HepG2 (cell line): ENCODE data around the gene TECPR1. TPM values are rescaled to one million over a fixed set of nuclear protein-coding genes. Genes with fewer than 3 reads are reported as not detected.

Experiments
- BHLHE40 ChIP-seq: IDR thresholded peaks from 2 replicates; pipeline ENCODE4 v1.6.1; 2011; ENCODE audit warnings: low read length, improper control_type of control experiment
- JARID2 ChIP-seq: sonication (generic); formaldehyde crosslinking; IDR thresholded peaks from 2 replicates; pipeline ENCODE4 v1.8.1; 2023; ENCODE audit warnings: missing genetic modification reagents, inconsistent platforms; ENCODE audit not compliant: insufficient replicate concordance
- KDM5B ChIP-seq: sonication (generic); formaldehyde crosslinking; IDR thresholded peaks from 2 replicates; pipeline ENCODE4 v1.4.0; 2020; ENCODE audit warnings: missing genetic modification reagents, mild to moderate bottlenecking, borderline replicate concordance
- MAF1 ChIP-seq: sonication (generic); formaldehyde crosslinking; IDR thresholded peaks from 2 replicates; pipeline ENCODE4 v1.5.0; 2020; ENCODE audit warnings: missing genetic modification reagents, borderline replicate concordance
- MTA3 ChIP-seq: sonication (generic); formaldehyde crosslinking; IDR thresholded peaks from 2 replicates; pipeline ENCODE4 v1.4.0; 2020; ENCODE audit warnings: missing genetic modification reagents
- SNAI1 ChIP-seq: sonication (generic); formaldehyde crosslinking; IDR thresholded peaks from 2 replicates; pipeline ENCODE4 v1.5.0; 2020; ENCODE audit warnings: mild to moderate bottlenecking, missing genetic modification reagents, borderline replicate concordance
- TBX3 ChIP-seq: fragments of 450-650 bp; IDR thresholded peaks from 2 replicates; pipeline ENCODE4 v1.6.1; 2017; ENCODE audit warnings: antibody characterized with exemption, mild to moderate bottlenecking, inconsistent platforms, borderline replicate concordance
- ZBTB3 ChIP-seq: sonication (generic); formaldehyde crosslinking; IDR thresholded peaks from 2 replicates; pipeline ENCODE4 v1.4.0; 2020; ENCODE audit warnings: low read depth, mild to moderate bottlenecking, moderate library complexity, missing genetic modification reagents, borderline replicate concordance
- ZNF264 ChIP-seq: sonication (generic); formaldehyde crosslinking; IDR thresholded peaks from 2 replicates; pipeline ENCODE4 v1.4.0; 2020; ENCODE audit warnings: missing genetic modification reagents
- ZNF350 ChIP-seq: sonication (generic); formaldehyde crosslinking; IDR thresholded peaks from 2 replicates; pipeline ENCODE4 v1.4.0; 2020; ENCODE audit warnings: mild to moderate bottlenecking, low read depth, missing genetic modification reagents, borderline replicate concordance
- ZNF460 ChIP-seq: sonication (generic); formaldehyde crosslinking; IDR thresholded peaks from 2 replicates; pipeline ENCODE4 v1.5.1; 2020; ENCODE audit warnings: missing genetic modification reagents, mild to moderate bottlenecking, borderline replicate concordance
- ZNF605 ChIP-seq: sonication (generic); formaldehyde crosslinking; IDR thresholded peaks from 2 replicates; pipeline ENCODE4 v1.8.0; 2022; ENCODE audit warnings: mild to moderate bottlenecking, missing genetic modification reagents
- ZNF615 ChIP-seq: sonication (generic); formaldehyde crosslinking; IDR thresholded peaks from 2 replicates; pipeline ENCODE4 v1.5.0; 2020; ENCODE audit warnings: mild to moderate bottlenecking, missing genetic modification reagents, borderline replicate concordance
- ZNF737 ChIP-seq: sonication (generic); formaldehyde crosslinking; IDR thresholded peaks from 2 replicates; pipeline ENCODE4 v1.5.0; 2020; ENCODE audit warnings: missing genetic modification reagents, mild to moderate bottlenecking, borderline replicate concordance
- polyA plus RNA-seq, 8 experiments: library from polyadenylated mRNA; depleted of rRNA in 3 of 8; stranded (reverse) in 7 of 8; unstranded in 1 of 8; fragments of >200 nt; fragmentation: Illumina TruSeq in 4 of 8; extraction: Trizol in 4 of 8; gene quantifications; 2 replicates each; pipeline versions ENCODE4 v1.2.1 to v1.2.3, GENCODE V29; 2011 to 2016; ENCODE audit warnings: low read depth in 4 of 8, missing spikeins in 1 of 8, mixed read lengths in 1 of 8; ENCODE audit not compliant: insufficient read depth in 1 of 8
- total RNA-seq, 5 experiments: library from RNA; depleted of rRNA; stranded (reverse); fragments of >200 nt; fragmentation: Illumina TruSeq; extraction: Trizol; gene quantifications; 2 replicates each; pipeline ENCODE4 v1.2.3, GENCODE V29; 2016; ENCODE audit warnings: low read depth in 1 of 5
- TF ChIP-seq, protein P1 (sequence below): sonication (generic); formaldehyde crosslinking; IDR thresholded peaks from 2 replicates; pipeline ENCODE4 v1.8.0; 2023; ENCODE audit warnings: mild to moderate bottlenecking, missing genetic modification reagents
- TF ChIP-seq, protein P2 (sequence below): sonication (generic); formaldehyde crosslinking; IDR thresholded peaks from 2 replicates; pipeline ENCODE4 v1.4.0; 2020; ENCODE audit warnings: mild to moderate bottlenecking, missing genetic modification reagents
- TF ChIP-seq, protein P3 (sequence below), 2 experiments: fragments of 450-650 bp in 1 of 2; sonication (generic) in 1 of 2; formaldehyde crosslinking in 1 of 2; IDR thresholded peaks; 2 replicates each; pipeline versions ENCODE4 v1.6.1 to v1.8.0; 2016 to 2022; ENCODE audit warnings: antibody characterized with exemption in 1 of 2, mild to moderate bottlenecking in 1 of 2, missing genetic modification reagents in 1 of 2

The TECPR1 gene
- total and polyA plus RNA-seq, 2 of the 13 experiments (the other 11 are each of a cell fraction or from before 2014, with no cell fraction given), result 2.3 to 6.3 TPM

DNA sequence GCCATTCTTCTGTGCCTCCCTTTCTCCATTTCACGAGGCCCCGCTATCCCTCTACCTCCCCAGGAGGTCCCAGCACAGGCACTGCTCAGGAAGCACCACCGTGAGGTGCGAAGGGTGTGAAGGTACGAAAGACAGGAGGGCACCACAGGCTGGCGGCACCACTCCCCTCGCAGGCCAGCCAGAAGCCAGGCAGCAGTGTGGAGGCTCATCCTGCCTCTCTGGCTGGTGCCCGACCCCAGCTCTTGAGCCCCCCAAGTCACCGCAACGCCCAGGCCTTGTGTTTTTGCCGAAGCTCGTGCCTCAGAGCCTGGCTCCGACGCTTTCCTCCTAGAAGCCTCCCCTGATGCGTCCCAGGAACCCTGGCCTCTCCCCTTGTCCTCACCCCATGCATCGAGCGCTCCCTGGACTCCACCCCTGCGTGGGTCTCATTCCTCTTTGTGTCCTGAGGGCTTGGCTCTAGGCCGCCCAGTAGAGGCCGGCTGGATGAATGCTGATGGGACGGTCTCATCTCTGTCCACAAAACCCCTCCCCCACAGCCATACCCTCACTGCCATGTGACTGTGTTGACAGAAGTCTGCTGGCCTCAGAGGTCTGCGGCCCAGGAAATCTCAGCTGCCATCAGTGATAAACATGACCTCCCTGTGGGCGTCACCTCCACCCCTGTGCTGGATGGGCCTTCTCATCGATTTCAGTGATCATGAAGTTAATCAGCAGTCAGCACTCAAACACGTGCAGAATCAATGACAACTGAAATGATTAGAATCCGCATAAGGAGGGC lies 48.8 kb upstream of the TECPR1 start (continued):
- TF ChIP-seq SNAI1 (CRISPR knock-in tag) (no peak), ZBTB3 (CRISPR knock-in tag) (no peak), MAF1 (CRISPR knock-in tag) (no peak), ZNF264 (CRISPR knock-in tag) (peak; percentile 75; the same call in 1 of the 2 replicates), ZNF737 (CRISPR knock-in tag) (no peak), TBX3 (no peak), KDM5B (CRISPR knock-in tag) (no peak; the same call in 1 of the 2 replicates), MTA3 (CRISPR knock-in tag) (no peak), ZNF460 (CRISPR knock-in tag) (no peak; the same call in 1 of the 2 replicates), JARID2 (CRISPR knock-in tag) (no peak), ZNF350 (peak; percentile 63; the same call in 1 of the 2 replicates), BHLHE40 (peak; percentile 35; the same call in 1 of the 2 replicates), ZNF615 (CRISPR knock-in tag) (no peak), ZNF605 (CRISPR knock-in tag) (no peak)
- TF ChIP-seq, protein P1, sequence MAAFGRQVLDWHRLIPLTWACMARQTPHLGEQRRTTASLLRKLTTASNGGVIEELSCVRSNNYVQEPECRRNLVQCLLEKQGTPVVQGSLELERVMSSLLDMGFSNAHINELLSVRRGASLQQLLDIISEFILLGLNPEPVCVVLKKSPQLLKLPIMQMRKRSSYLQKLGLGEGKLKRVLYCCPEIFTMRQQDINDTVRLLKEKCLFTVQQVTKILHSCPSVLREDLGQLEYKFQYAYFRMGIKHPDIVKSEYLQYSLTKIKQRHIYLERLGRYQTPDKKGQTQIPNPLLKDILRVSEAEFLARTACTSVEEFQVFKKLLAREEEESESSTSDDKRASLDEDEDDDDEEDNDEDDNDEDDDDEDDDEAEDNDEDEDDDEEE (CRISPR knock-in tag), result no peak
- TF ChIP-seq, protein P2, sequence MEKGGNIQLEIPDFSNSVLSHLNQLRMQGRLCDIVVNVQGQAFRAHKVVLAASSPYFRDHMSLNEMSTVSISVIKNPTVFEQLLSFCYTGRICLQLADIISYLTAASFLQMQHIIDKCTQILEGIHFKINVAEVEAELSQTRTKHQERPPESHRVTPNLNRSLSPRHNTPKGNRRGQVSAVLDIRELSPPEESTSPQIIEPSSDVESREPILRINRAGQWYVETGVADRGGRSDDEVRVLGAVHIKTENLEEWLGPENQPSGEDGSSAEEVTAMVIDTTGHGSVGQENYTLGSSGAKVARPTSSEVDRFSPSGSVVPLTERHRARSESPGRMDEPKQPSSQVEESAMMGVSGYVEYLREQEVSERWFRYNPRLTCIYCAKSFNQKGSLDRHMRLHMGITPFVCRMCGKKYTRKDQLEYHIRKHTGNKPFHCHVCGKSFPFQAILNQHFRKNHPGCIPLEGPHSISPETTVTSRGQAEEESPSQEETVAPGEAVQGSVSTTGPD (CRISPR knock-in tag), result no peak
- TF ChIP-seq, protein P3, sequence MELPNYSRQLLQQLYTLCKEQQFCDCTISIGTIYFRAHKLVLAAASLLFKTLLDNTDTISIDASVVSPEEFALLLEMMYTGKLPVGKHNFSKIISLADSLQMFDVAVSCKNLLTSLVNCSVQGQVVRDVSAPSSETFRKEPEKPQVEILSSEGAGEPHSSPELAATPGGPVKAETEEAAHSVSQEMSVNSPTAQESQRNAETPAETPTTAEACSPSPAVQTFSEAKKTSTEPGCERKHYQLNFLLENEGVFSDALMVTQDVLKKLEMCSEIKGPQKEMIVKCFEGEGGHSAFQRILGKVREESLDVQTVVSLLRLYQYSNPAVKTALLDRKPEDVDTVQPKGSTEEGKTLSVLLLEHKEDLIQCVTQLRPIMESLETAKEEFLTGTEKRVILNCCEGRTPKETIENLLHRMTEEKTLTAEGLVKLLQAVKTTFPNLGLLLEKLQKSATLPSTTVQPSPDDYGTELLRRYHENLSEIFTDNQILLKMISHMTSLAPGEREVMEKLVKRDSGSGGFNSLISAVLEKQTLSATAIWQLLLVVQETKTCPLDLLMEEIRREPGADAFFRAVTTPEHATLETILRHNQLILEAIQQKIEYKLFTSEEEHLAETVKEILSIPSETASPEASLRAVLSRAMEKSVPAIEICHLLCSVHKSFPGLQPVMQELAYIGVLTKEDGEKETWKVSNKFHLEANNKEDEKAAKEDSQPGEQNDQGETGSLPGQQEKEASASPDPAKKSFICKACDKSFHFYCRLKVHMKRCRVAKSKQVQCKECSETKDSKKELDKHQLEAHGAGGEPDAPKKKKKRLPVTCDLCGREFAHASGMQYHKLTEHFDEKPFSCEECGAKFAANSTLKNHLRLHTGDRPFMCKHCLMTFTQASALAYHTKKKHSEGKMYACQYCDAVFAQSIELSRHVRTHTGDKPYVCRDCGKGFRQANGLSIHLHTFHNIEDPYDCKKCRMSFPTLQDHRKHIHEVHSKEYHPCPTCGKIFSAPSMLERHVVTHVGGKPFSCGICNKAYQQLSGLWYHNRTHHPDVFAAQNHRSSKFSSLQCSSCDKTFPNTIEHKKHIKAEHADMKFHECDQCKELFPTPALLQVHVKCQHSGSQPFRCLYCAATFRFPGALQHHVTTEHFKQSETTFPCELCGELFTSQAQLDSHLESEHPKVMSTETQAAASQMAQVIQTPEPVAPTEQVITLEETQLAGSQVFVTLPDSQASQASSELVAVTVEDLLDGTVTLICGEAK (IDR thresholded peaks at IDR 0.05), result no peak
- TF ChIP-seq, protein P3 (CRISPR knock-in tag; IDR thresholded peaks at IDR 0.05), result no peak
